ENCODE data around the gene PBXIP1. TPM values are rescaled to one million over a fixed set of nuclear protein-coding genes. Genes with fewer than 3 reads are reported as not detected.

PBXIP1 gene
- total and polyA plus RNA-seq, 5 donors from 2014 or later: 349 to 774 (median 412) TPM

DNA sequence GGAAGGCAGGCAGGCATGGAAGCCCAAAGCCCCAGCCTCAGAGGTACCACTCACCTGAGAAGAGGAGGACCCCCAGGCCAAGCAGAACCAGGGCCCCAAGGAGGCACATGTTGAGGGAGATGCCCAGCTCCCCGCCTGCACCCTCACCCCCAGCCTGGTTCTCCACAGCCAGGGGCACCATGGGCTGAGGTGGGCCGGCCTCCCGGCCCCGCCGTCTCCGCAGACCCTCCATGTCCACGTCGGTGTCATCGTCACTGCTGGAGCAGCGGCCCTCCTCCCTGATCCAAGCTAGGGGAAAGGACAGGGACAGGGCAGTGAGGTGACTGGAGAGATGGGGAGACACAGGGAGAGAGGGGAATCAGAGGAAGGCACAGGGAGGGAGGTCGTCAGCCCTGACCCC lies 7.8 kb downstream of the PBXIP1 start:
- Mint-ChIP-seq H3K27me3 (peaks cover 6% of the 10 kb centered on the region), H3K4me1 (peaks cover 0 to 71% (median 51%) of the 10 kb centered on the region in 4 donors), H3K4me3 (peak overlapping the region in 2 of 4 donors; percentile 58 to 84), H3K27ac (peak overlapping the region in 1 of 3 donors; percentile 1), H3K9me3 (peaks cover 0 to 2% (median 0%) of the 10 kb centered on the region in 7 donors), H3K36me3 (peaks cover 37% of the 10 kb centered on the region)
- peaks cover 66% of the 10 kb centered on the region for H3K4me1 ChIP-seq (ENCODE audit: control insufficient read depth, insufficient read depth, low read length, poor library complexity, severe bottlenecking)
- H3K27me3 ChIP-seq (ENCODE audit: control insufficient read depth, insufficient read depth, low read length): no peaks in the 10 kb centered on the region
- H3K9me3 ChIP-seq (ENCODE audit: control insufficient read depth in 2 of 2, low read length in 2 of 2): no peaks in the 10 kb centered on the region
- H3K36me3 ChIP-seq (ENCODE audit: control insufficient read depth, insufficient read depth, low read length): peaks cover 64% of the 10 kb centered on the region
- no peak overlapping the region for H3K4me3 ChIP-seq (ENCODE audit: low read depth, low read length)
- no peak for ATAC-seq (ENCODE audit: low read depth in 2 of 2)
- H3K27ac ChIP-seq (ENCODE audit: insufficient read depth, low read length, poor library complexity, severe bottlenecking): peak overlapping the region; percentile 55
- DNase-seq: no peak

GRCh38 chr1:154945962-154946850 lies 9.7 kb downstream of the PBXIP1 start:
- Mint-ChIP-seq H3K27ac (peak overlapping the region in 2 of 3 donors; percentile 33 to 86), H3K4me1 (peaks cover 5 to 71% (median 49%) of the 10 kb centered on the region in 4 donors), H3K36me3 (peaks cover 25% of the 10 kb centered on the region), H3K27me3 (peaks cover 6% of the 10 kb centered on the region), H3K9me3 (peaks cover 0 to 5% (median 0%) of the 10 kb centered on the region in 7 donors), H3K4me3 (peak overlapping the region in 2 of 4 donors; percentile 32 to 74)
- Histone ChIP-seq H3K27ac (ENCODE audit: insufficient read depth, low read length, poor library complexity, severe bottlenecking) (no peak overlapping the region), H3K27me3 (ENCODE audit: control insufficient read depth, insufficient read depth, low read length) (no peaks in the 10 kb centered on the region), H3K9me3 (ENCODE audit: control insufficient read depth in 2 of 2, low read length in 2 of 2) (no peaks in the 10 kb centered on the region), H3K36me3 (ENCODE audit: control insufficient read depth, insufficient read depth, low read length) (peaks cover 58% of the 10 kb centered on the region), H3K4me1 (ENCODE audit: control insufficient read depth, insufficient read depth, low read length, poor library complexity, severe bottlenecking) (peaks cover 66% of the 10 kb centered on the region), H3K4me3 (ENCODE audit: low read depth, low read length) (no peak overlapping the region)
- ATAC-seq (ENCODE audit: low read depth in 2 of 2): no peak
- DNase-seq: no peak

GRCh38 chr1:154945160-154945961 lies 10.5 kb downstream of the PBXIP1 start:
- peaks cover 9 to 71% (median 52%) of the 10 kb centered on the region in 4 donors for H3K4me1 Mint-ChIP-seq
- DNase-seq (no peak), ATAC-seq (ENCODE audit: low read depth in 2 of 2) (no peak)
- H3K27ac ChIP-seq (ENCODE audit: insufficient read depth, low read length, poor library complexity, severe bottlenecking): peak overlapping the region; percentile 14
- H3K27me3 Mint-ChIP-seq: peaks cover 6% of the 10 kb centered on the region
- H3K27me3 ChIP-seq (ENCODE audit: control insufficient read depth, insufficient read depth, low read length): no peaks in the 10 kb centered on the region
- no peak overlapping the region for H3K4me3 ChIP-seq (ENCODE audit: low read depth, low read length)
- peaks cover 0 to 5% (median 0%) of the 10 kb centered on the region in 7 donors for H3K9me3 Mint-ChIP-seq
- H3K4me3 Mint-ChIP-seq: peak overlapping the region in 1 of 4 donors; percentile 74
- H3K9me3 ChIP-seq (ENCODE audit: control insufficient read depth in 2 of 2, low read length in 2 of 2): no peaks in the 10 kb centered on the region
- H3K4me1 ChIP-seq (ENCODE audit: control insufficient read depth, insufficient read depth, low read length, poor library complexity, severe bottlenecking): peaks cover 66% of the 10 kb centered on the region
- H3K36me3 Mint-ChIP-seq: peaks cover 20% of the 10 kb centered on the region
- H3K27ac Mint-ChIP-seq: peak overlapping the region in 2 of 3 donors; percentile 63 to 92
- peaks cover 49% of the 10 kb centered on the region for H3K36me3 ChIP-seq (ENCODE audit: control insufficient read depth, insufficient read depth, low read length)

DNA sequence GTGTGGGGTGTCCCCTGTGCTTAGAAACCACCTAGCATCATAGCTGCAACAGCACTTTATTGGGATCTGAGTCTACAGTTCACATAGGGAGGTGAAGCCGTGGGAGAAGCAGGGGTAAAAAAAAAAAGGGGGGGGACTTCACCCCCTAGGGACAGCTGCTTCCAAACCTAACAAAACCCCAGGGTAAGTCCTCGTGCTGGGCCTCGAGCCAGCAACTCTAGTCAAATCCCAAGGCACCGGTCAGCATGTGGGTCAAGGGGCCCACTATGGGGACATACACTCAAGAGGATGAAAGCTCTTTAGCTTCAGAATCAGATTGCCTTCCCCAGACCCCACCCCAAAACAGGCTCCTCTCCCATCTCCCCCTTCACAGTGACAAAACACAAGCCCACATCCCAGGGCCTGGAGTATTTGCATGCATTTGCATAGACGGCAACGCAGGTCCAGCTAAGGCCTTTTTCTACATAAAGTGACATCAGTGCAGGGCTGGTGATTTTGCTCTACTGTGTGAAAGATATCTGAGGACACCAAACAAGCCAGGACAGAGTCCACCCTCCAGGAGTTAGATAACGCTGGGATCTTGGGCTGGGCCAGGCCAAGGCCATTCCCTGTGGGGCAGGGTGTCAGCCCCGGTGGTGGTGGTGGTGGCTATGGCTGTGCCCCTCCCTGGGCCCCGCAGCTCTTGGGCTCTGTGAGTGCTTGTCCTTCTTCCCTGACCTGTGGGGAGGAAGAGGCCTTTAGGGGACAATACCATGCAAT lies 11.3 kb downstream of the PBXIP1 start:
- H3K4me1 Mint-ChIP-seq: peaks cover 9 to 72% (median 52%) of the 10 kb centered on the region in 4 donors
- peaks cover 19% of the 10 kb centered on the region for H3K36me3 Mint-ChIP-seq
- ATAC-seq (ENCODE audit: low read depth in 2 of 2) (no peak), DNase-seq (no peak)
- peak overlapping the region in 2 of 4 donors; percentile 38 to 90 for H3K4me3 Mint-ChIP-seq
- Histone ChIP-seq H3K4me3 (ENCODE audit: low read depth, low read length) (no peak overlapping the region), H3K27me3 (ENCODE audit: control insufficient read depth, insufficient read depth, low read length) (no peaks in the 10 kb centered on the region), H3K9me3 (ENCODE audit: control insufficient read depth in 2 of 2, low read length in 2 of 2) (no peaks in the 10 kb centered on the region), H3K36me3 (ENCODE audit: control insufficient read depth, insufficient read depth, low read length) (peaks cover 46% of the 10 kb centered on the region), H3K27ac (ENCODE audit: insufficient read depth, low read length, poor library complexity, severe bottlenecking) (peak overlapping the region; percentile 86), H3K4me1 (ENCODE audit: control insufficient read depth, insufficient read depth, low read length, poor library complexity, severe bottlenecking) (peaks cover 68% of the 10 kb centered on the region)
- H3K9me3 Mint-ChIP-seq: peaks cover 0 to 5% (median 0%) of the 10 kb centered on the region in 7 donors
- H3K27ac Mint-ChIP-seq: peak overlapping the region; percentile 85 to 92 (median 92)
- peaks cover 6% of the 10 kb centered on the region for H3K27me3 Mint-ChIP-seq

DNA sequence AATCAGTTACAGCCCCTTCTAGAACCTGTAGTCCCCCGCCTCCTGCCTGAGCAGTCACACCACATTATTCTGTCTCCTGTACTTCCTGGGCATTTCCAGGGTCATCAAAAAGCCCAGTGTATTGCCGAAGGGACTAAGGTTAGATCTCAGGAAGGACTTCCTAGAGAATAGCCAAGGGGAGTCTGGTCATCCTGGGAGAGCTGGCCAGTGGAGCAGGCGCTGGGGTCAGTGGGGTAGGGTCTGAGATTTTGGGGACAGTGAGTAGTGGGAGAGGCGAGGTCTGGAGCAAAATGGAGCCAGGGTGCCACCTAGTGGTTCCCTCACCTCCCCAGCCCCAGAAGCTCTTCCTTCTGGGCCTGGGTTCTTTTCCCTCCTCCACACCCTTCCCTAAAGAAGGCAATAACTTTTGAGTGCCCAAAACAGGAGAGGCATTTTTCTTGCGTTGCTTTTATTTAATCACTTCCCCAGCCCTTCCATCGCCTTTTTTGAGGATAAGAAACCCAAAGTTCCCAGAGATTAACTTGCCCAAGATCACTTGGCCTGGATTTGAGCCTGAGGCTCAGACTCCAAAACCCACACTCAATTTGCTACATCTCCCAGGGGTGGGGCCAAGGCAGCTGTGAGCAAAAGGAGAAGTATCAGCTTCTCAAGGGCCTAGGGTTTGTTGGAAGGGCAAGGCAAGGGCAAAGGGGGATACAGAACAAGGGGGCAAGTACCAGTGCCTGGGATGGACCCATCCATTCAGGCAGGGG lies 12.1 kb downstream of the PBXIP1 start:
- Mint-ChIP-seq H3K4me1 (peaks cover 9 to 72% (median 53%) of the 10 kb centered on the region in 4 donors), H3K36me3 (peaks cover 14% of the 10 kb centered on the region), H3K27ac (peak overlapping the region; percentile 89 to 92 (median 92)), H3K4me3 (peak overlapping the region in 3 of 4 donors; percentile 63 to 90 (median 90)), H3K9me3 (peaks cover 0 to 5% (median 0%) of the 10 kb centered on the region in 7 donors), H3K27me3 (peaks cover 6% of the 10 kb centered on the region)
- no peaks in the 10 kb centered on the region for H3K27me3 ChIP-seq (ENCODE audit: control insufficient read depth, insufficient read depth, low read length)
- H3K9me3 ChIP-seq (ENCODE audit: control insufficient read depth in 2 of 2, low read length in 2 of 2): no peaks in the 10 kb centered on the region
- peaks cover 45% of the 10 kb centered on the region for H3K36me3 ChIP-seq (ENCODE audit: control insufficient read depth, insufficient read depth, low read length)
- DNase-seq (peak in 1 of 3 donors; percentile 57), ATAC-seq (ENCODE audit: low read depth in 2 of 2) (peak in 1 of 2 donors; percentile 32)
- peak overlapping the region; percentile 32 for H3K4me3 ChIP-seq (ENCODE audit: low read depth, low read length)
- peak overlapping the region; percentile 86 for H3K27ac ChIP-seq (ENCODE audit: insufficient read depth, low read length, poor library complexity, severe bottlenecking)
- H3K4me1 ChIP-seq (ENCODE audit: control insufficient read depth, insufficient read depth, low read length, poor library complexity, severe bottlenecking): peaks cover 65% of the 10 kb centered on the region

GRCh38 chr1:154941333-154942013 lies 14.4 kb downstream of the PBXIP1 start:
- Histone ChIP-seq H3K4me1 (ENCODE audit: control insufficient read depth, insufficient read depth, low read length, poor library complexity, severe bottlenecking) (peaks cover 65% of the 10 kb centered on the region), H3K27me3 (ENCODE audit: control insufficient read depth, insufficient read depth, low read length) (no peaks in the 10 kb centered on the region), H3K36me3 (ENCODE audit: control insufficient read depth, insufficient read depth, low read length) (peaks cover 25% of the 10 kb centered on the region), H3K9me3 (ENCODE audit: control insufficient read depth in 2 of 2, low read length in 2 of 2) (no peaks in the 10 kb centered on the region), H3K4me3 (ENCODE audit: low read depth, low read length) (peak overlapping the region; percentile 7), H3K27ac (ENCODE audit: insufficient read depth, low read length, poor library complexity, severe bottlenecking) (peak overlapping the region; percentile 86)
- Mint-ChIP-seq H3K4me1 (peaks cover 14 to 79% (median 57%) of the 10 kb centered on the region in 4 donors), H3K27ac (peak overlapping the region; percentile 87 to 92 (median 91)), H3K36me3 (peaks cover 10% of the 10 kb centered on the region), H3K9me3 (peaks cover 0 to 3% (median 0%) of the 10 kb centered on the region in 7 donors), H3K27me3 (peaks cover 6% of the 10 kb centered on the region), H3K4me3 (peak overlapping the region; percentile 2 to 82 (median 33))
- DNase-seq (no peak), ATAC-seq (ENCODE audit: low read depth in 2 of 2) (no peak)
